T-helper 1 cell (primary cell): ENCODE measurements around the gene DIAPH1.
A peak's percentile ranks its signal among the peaks of the same experiment; 100 is the strongest.
"Not testable (repeated sequence)": the region's sequence is repeated elsewhere in the genome, so short reads cannot be mapped to it uniquely, and the experiment has no call there.

ENCODE experiments used
- DNase-seq, 5 donors: peaks; one replicate each; pipeline ENCODE4 v3.0.0-alpha.2; 2012 to 2020

The DIAPH1 gene

DNA sequence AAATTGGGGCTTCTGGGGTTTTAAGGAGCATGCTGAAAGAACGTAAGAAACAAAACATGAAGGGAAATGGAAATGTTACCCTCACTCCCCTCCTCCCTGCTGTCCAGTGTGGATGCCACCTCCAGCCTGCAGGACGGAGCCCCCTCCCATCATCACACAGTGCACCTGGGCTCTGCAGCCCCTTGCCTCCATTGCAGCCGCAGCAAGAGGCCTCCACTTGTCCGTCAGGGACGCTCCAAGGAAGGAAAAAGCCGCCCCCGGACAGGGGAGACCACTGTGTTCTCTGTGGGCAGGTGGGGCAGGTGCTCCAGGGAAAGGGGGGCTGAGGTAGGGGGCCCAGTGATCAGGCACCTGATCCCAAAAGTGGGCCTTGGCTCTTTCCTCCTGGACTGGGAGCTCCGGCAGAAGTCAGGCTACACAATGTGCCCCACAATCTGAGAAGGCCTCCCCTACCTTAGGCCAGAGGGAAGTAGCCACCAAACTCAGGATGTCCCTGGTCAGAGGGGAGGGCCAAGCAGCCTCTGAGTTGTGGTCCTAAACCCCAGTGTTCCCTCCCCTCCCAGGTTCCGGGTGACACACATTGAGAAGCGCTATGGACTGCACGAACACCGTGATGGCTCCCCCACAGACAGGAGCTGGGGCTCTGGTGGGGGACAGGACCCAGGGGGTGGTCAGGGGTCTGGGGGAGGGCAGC is 20.7 kb upstream of the DIAPH1 start:
- no peak for DNase-seq

DNA sequence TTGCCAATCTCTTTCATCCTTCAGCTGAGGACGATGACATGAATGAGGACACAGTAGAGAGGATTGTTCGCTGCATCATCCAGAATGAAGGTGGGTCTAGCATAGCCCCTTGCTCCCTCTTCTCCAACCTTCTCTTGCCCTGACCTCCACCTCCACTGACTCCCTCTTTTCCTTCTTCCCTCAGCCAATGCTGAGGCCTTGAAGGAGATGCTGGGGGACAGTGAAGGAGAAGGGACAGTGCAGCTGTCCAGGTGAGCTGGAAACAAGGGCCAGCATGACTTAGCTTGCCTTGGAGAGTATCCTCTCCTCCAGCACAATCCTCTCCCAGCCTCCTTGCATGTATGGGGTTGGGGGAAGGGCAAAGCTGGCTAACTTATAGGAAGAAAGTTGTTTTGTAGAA is 20.0 kb upstream of the DIAPH1 start:
- DNase-seq, result no peak

DNA sequence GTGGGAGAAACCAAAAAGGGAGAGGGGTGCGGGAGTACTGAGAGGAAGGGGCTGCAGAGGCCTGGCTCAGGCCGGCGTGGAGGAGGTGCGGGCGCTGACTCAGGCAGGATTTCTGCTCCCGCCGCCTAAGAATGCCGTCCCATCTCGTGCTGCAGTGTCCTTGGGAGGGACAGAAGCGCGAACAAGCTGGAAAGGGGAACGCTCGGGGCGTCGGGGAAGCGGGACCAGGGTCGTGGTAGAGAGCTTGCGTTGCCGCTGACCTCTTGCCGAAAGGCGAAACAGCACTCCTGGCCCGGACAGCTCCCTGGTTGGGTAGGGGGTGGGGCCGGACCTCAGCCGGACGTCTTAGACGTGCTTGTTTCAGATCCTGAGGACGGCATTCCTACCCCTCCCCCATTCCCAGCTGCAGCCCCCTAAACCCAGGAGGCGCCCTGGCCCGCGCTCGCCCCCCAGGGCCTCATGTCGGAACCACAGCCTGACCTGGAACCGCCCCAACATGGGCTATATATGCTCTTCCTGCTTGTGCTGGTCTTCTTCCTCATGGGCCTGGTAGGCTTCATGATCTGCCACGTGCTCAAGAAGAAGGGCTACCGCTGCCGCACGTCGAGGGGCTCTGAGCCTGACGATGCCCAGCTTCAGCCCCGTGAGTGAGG is 19.1 kb upstream of the DIAPH1 start:
- peak; percentile 15 to 69 (median 38) for DNase-seq

DNA sequence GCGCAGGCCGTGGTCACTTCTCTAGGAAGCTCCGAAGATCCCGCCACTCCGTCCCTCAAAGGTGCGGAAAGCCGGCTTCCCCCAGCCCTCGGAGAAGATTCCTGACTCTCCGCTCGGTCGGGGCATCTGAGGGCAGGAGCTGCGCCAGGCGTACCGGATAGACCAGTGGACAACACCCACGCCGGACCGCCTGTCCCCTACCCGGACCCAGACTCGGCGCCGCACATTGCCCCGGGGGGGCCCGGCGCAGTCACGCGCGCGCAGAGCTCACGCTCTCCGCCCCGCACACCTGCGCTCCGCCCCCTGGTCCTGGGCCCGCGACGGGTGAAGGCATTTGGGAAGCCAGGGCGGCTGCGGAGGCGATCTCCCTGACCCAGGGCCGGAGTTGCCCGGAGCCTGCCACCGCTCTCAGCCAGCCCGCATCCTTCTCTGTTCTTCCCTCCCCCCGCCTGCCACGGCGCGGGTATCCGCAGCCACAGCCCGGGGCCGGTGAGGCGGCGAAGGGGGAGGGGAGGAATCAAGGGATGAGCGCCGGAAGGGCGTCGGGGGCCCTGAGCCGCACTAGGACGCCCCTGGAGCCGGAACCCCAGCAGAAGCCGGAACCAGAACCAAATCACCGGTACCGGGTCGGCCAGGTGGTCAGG is 18.4 kb upstream of the DIAPH1 start:
- peak; percentile 30 to 66 (median 46) for DNase-seq

DNA sequence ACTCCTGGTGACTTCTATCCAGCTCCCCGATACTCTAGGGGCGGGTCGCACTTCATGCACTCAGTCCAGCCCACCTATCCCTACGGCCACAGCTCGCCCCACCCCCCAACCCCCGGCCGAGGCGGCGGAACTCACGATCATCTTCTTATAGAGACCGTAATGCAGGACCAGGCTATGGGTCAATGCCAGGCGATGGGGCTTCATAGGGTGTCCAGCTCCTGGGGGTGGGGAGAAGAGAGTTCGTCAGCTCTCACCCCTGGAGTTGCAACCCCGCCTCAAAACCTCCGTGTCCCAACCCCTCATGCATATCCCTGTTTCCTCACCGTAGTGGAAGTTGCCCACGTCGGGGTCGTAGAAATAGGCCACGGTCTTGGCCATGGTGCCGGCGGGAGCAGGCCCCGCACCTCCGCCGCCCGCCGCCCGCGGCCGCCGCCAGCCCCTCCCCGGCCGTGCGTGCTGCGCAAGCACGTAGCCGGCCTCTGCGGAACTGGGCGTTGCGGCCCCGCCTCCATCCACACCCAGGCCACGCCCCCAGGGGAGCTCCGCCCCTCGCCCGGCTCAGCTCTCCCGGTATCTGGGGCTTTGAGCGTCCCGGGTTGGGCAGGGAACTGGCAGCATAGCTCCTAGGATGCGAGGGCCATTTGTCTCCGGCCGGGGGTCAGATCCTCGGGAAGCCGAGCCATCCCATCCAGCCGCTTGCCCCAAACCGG is 17.8 kb upstream of the DIAPH1 start, which contains the start of the genes HDAC3 and RELL2:
TSS of gene HDAC3 (minus strand) at position 437 of the 710 bp plus-strand sequence. CDS start at position 378, 59 bp downstream.
TSS of gene RELL2 (plus strand) at position 585 of the 710 bp plus-strand sequence. CDS start 1,229 bp downstream, outside the sequence.
- peak; percentile 82 to 93 (median 91) for DNase-seq

DNA sequence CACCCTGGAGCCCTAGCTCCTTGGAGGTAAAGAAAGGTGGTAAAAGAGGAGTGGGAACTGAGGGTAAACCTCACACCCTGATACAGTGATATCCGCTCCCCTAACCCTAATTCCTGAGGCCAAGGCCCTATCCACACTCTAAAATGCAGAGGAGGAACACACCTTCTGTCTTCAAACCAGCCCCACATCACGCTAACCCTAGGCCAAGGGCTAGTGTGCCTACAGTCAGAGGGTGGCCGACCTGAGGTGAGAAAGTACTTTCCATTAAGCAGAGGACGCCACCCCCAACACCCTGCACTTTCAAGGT is 17.3 kb upstream of the DIAPH1 start:
- DNase-seq, result no peak

DNA sequence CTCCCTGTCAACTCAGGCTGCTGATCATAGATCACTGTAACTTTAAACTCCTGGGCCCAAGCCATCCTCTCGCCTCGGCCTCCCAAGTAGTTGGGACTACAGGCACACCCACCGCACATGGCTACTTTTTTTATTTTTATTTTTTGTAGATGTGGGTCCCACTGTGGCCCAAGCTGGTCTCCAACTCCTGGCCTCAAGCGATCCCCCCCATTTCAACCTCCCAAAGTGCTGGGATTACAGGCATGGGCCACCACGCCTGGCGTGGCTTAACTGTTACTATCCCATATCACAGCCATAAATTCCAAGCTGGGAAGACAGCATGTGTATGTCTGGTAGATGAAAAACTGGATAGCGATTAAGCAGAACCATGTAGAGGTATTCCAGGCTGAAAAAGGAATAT is 16.8 kb upstream of the DIAPH1 start:
- DNase-seq, result no peak

DNA sequence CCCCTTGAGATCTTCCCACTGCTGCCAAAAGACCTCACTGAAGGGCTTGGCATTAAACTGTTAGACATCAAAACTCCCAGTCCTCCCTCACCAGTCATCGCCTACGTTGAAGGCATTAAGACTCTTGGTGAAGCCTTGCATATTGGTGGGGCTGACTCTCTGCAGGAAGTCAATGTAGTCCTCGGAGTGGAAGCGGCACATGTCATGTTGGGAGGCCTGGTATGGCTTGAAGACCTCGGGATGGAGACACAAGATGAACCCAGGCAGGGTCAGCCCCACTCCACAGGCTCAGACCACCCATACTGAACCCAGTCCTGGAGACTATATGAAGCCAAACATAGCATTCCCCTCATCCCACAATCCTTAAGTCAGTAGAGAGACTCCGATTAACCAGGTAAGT is 15.9 kb upstream of the DIAPH1 start:
- no peak for DNase-seq

DNA sequence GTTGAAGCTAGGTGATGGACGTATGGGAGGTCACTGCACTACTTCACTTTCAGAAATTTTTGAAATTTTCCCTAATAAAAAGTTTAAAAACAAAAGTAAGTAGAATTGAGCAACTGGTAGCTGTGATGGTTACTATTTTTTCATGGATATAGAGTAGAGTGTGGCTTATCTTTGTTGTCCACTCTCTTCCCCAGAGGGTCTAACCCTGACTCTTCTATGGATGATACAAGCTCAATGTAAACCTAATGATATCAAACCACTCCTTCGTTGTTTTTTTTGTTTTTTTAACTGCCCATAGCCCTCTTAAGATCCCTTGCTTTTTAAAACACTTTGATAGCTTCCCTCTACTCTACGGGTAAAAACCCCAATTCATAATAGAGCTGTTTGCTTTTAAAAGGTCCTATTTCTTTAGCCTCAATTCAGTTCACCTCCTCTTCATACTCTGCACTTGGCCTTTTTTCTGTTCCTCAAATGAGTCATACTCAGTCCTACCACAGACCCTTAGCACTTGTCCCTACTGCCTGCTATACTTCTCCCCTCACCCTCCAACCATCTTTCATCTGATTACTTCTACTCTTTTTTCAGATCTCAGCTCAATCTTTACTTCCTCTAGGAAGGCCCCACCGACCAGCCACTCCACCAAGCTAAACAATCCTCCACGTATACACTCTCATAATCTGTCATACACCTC is 15.2 kb upstream of the DIAPH1 start:
- DNase-seq, result peak in 1 of 5 donors; percentile 33

DNA sequence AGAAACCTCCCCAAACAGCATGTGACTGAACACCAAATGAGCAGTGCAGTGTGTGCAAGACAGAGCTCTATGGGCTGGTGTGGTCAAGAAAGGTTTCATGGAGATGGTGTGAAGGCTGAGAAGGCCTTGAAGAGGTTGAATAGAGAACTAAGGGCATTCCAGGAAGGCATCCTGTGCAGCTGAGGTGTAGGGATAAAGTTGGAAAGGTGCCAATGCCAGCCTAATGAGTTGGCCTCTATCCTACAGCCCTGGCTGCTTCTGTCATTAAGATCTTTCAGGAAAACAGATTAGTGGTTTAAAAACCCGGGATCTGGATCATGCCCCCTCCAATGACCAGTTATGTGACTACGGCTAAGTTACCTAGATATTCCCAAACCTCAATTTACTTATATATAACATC is 13.8 kb upstream of the DIAPH1 start:
- no peak for DNase-seq

DNA sequence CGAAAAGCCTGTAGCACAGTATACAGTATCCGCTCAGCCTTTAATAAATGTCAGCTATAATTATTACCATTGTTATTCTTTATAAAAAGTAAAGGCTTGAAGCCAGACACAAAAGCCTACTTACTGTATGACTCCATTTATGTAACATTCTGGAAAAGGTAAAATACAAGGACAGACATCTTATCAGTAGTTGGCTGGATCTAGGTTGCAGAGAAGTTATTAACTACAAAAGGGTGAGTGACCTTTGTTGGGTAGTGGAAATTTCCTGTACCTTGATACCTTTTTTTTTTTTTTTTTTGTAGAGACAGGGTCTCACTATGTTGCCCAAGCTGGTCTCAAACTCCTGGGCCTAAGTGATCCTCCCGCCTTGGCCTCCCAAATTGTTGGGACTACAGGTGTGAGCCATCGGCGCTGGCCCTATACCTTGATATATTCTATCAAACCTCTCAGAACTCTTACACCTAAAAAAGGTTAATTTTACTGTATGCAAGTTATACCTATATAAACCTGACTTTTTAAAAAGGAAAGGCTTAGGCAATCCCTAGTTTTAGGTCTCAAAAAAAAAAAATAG is 11.9 kb upstream of the DIAPH1 start:
- no peak for DNase-seq

DNA sequence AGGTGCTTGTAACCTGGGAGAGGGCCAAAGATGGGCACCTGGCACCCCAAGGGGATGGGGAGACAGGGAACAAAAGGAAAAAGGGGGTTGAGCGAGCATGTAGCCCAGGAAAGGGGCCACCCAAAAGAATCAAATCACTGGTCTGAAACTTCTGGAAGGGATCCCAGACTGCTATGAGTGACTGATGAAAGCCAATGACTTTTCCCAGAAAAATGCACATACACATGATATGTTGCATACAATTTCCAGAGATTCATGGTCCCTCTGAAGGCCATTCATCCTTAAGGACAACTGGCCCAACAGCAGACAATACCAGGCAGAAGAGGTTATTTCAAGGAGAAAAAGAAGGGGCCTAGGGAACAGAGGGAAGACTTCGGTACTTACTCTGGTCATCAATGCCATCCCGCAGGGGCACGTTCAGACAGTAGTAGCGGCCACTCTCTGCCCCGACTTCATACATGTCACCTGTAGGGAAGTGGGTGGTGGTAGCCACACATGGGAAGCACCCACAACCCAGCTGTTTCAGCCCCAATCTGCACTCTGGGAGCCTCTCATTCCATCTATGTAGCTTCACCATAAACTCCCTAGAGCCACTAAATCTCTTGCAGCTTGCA is 9.5 kb upstream of the DIAPH1 start:
- DNase-seq, result no peak

DNA sequence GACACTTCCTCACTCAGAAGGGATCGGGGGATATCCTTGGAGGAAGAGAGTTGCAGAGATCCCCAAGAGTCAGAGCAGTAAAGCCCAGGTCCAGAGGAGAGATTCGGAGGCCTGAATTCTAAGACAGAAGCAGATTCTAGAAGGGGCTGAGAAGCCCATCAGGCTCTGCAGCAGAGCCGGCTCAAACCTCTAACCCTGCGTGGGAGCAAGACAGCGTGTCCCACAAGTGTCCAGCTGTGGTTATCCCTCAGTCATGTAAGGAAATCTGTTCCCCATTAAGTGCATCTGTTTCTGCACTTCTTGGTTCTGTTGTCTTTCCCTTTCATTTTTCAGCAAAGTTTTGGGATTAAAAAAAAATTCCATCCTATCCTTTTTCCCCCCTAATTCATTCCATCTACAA is 4.8 kb upstream of the DIAPH1 start:
- DNase-seq, result no peak

DNA sequence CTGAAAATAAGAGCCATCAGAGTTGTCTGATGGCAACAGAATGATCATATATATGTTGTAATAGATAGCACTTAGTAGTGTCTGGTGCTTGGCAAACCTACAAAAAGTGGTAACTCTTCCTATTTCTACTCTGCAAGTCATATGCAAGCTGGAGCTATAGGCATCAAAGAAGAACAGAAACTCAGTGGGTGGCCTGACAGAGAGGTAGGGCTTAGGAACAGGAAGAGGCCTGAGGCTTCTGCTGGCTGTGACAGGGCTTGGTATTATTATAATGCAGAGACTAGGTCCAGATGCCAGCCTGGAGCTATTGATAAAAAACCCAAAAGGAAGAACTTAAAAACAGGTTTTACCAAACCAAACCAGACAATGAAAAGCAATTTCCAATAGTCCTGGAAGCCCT is 4.4 kb upstream of the DIAPH1 start:
- DNase-seq, result peak in 1 of 5 donors; percentile 67

DNA sequence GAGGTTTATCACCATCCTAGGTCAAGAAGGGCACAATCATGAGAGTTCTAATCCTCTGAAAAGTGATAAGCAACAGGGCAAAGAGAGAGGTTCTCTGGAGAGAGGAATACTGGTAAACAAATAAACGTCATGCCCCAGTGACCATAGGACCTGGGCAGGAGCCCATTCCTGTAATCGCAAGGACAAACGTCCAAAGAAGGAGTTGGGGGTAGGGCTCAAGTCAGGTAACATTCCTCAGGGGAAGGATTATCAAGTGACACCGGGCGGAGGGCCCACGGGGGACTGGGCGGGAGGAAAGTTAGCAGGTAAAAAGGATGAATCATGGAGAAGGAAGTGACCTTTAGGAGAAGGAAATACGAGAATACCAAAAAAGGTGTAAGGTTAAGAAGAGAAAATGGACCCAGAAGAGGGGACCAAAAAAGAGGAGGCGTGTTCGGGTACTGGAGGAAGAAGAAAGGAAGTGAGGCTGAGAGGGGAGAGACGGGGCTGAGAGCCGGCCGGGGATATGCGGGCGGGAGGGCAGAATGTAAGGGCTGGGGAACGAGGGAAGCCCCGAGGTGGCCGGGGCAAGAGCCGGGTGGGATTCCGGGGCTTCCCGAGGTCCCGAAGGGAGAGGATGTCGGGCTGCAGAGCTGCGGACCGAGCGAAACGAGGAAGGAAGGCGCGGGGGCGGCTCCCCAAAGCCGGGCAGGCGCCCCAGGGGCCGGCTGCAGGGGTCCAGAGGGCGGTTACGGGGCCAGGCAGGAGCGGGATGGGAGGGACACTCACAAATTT is 583 bp downstream of the DIAPH1 start:
- DNase-seq, result peak; percentile 18 to 58 (median 41)

DNA sequence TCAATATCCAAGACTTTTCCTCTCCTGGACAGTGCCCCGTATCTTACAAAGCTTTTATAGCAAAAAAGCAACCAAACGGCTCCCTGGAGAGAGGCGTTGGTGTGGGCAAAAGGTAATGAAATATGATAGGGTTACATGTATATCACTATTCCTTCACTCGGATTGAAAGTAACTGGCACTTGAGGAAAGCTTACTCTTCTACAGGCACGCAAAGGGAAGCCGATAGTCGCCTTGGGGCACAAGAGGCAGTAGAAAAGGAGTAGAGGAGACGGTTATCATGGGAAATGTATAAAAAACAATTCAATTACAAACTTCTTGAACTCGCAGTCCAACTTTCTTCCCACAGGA is 1.1 kb downstream of the DIAPH1 start:
- no peak for DNase-seq

DNA sequence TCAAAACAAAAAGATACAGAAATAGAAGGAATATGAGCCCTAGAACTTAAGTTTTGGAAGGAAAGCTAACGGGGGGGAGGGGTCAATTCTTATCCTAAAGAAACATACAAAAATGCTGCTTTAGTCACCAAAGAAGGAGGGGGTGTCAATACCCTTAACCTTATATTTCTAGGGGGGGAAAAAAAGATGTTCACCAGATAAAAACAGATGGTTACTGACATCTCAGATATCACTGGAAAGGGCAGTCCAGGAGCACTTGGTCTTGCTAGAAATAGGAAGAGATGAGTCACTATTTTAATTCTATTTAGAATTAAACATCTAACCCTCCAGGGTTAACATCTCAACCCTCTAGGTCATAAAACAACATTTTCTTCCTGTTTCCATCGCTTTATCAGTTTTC is 1.7 kb downstream of the DIAPH1 start:
- DNase-seq, result no peak

DNA sequence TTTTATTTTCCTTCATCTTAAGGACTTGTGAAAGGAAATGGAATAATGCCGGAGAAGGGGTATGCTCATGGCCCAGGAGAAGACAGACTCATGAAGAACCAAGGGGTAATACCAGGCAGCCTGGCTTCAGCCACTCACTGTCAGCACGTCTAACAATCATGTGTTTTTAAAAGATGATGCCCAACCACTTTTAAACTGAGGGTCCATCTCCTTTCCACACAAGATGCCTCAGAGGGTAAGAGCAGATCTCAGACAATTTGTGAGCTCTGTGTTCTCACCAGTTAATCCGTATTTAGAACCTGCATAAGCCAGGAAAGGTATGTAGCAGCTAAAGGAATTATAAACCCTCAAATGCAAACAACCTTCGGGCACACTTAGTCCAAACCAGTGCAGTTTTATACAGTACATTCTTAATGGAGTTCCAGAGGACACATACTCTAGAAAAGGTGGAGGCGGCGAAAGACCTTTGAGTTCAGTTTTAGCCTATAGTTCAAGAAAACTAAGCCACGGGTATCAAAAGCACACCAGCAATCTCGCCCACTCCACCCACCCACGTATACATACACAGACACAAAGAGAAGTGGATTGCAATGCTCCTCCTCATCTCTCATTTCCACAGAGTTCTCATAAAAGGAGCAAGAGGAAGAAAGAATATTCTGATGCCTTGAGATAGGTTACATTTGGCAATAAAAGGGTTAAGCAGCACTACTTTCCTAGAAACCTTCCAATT is 2.6 kb downstream of the DIAPH1 start:
- DNase-seq, result no peak

DNA sequence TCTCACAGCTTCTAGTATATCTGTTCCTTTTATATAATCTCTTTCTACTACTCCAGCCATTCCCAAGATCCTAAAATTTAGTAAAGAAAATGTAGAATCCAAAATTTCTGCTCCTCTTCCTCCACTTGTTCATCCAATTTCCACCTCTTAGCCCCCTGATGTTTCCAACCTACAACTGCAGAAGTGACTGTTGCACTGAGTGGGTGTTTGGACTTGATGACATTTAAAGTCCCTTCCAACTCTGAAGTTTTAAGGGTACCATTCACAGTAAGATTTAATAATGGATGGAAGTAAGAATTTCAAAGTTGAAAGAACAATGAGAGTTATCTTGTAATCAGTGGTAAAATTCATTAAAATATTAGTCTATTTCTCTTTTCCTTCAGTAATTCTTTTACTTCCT is 5.5 kb downstream of the DIAPH1 start:
- no peak for DNase-seq

DNA sequence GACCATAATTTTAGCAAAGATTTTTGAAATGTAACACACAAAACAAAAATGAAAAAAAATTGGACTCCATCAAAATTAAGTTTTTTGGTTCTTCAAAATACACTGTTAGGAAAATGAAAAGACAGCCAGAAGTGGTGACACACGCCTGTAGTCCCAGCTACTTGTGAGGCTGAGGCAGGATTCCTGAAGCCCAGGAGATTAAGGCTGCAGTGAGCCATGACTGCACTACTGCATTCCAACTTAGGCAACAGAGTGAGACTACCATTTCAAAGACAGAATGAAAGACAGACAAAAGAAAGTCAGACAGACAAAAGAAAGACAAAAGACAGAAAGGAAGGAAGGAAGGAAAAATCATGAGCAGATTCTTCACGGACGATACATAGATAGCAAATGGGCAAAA is 7.5 kb downstream of the DIAPH1 start:
- no peak for DNase-seq

DNA sequence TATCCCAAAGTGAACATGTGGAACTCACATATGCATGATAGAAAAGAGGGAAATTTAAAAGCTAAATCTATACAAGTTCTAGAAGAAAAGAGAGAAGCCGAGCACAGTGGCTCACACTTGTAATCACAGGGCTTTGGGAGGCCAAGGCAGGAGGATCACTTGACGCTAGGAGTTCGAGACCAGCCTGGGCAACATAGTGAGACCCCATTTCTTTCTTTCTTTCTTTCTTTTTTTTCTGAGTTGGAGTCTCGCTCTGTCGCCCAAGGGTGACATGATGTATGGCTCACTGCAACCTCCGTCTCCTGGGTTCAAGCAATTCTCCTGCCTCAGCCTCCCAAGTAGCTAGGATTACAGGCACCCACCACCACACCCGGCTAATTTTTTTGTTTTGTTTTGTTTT is 8.9 kb downstream of the DIAPH1 start:
- DNase-seq, result not testable (repeated sequence)
